ENCODE measurements around the gene CCL17. TPM values are rescaled to one million over a fixed set of nuclear protein-coding genes. Genes with fewer than 3 reads are reported as not detected.
"Not testable (repeated sequence)": the region's sequence is repeated elsewhere in the genome, so short reads cannot be mapped to it uniquely, and the experiment has no call there.

CCL17 gene
- total RNA-seq, 1 experiment from 2014 or later = not detected

DNA sequence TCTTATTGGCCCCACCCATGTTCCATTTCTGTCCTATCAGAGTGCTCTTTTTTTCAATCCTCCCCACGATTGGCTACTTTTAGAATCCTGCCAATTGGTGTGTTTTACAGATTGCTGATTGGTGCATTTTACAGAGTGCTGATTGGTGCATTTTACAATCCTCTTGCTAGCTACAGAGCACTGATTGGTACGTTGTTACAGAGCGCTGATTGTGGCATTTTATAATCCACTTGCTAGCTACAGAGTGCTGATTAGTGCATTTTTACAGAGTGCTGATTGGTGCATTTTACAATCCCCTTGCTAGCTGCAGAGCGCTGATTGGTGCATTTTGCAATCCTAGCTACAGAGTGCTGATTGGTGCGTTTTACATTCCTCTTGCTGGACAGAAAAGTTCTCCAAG is 9.5 kb upstream of the CCL17 start:
- no peak for DNase-seq (ENCODE audit: low read depth)

GRCh38 chr16:57396786-57397185 is 7.8 kb upstream of the CCL17 start:
- no peak for DNase-seq (ENCODE audit: low read depth)

GRCh38 chr16:57397493-57397892 is 7.1 kb upstream of the CCL17 start:
- not testable (repeated sequence) for DNase-seq (ENCODE audit: low read depth)

DNA sequence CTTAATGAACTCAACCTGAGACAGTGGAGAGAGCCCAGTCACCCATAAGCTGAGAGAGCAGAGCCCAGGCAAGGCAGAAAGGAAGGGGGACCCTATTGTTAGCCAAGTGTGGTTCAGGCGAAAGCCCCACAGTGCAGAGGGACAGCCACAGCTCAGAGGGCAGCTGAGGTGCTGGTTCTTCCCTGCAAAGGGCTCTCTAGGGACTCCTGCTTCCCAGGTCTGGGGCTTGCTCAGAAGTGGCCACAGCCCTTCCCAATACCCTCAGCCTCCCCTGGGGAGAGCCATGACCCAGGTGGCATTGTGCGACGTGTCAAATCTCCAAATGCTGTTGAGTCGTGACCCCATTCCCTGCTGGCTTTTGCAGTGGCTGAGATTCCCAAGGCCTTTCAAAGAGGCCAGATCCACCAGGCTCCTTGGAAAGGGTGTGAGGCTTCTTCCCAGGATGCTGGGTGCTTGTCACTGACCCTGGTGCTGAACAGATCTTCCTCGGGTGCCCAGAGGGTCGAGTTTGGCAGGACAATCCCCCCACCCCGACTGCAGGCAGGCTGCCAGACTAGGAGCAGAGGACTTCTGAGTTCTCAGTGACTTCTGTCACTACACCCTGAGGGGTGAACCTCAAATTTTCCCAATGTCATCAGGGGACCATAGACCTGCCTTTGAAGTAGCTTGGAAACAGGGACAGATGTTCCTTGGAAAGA is 2.5 kb upstream of the CCL17 start:
- DNase-seq (ENCODE audit: low read depth) = no peak

DNA sequence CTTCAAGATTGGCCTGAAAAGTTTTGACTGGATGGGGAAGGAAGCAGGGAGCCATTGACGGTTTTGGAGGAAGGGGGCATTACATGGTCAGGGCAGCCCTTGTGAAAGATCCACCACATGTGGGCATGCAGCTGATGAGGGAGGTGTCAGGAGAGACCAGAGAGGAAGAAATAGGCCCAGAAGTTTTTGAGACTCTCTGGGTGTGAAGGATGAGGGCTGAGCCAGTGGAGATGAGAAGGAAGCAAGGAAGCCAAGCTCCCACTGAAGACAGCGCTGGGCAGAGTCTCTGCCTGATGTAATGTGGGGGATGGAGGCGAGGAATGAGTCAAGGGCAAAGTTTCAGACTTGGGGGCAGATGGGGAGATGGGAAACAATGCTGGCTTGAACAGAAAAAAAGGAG is 530 bp downstream of the CCL17 start:
- no peak for DNase-seq (ENCODE audit: low read depth)

GRCh38 chr16:57406881-57407280 is 2.3 kb downstream of the CCL17 start:
- DNase-seq (ENCODE audit: low read depth) = no peak

GRCh38 chr16:57407521-57408353 is 3.2 kb downstream of the CCL17 start:
- no peak for DNase-seq (ENCODE audit: low read depth)

- DNase-seq (ENCODE audit: low read depth) = no peak
Observed at GRCh38 chr16:57409065-57409464, 4.5 kb downstream of the CCL17 start.

- DNase-seq (ENCODE audit: low read depth) = no peak
Observed at GRCh38 chr16:57409870-57410587, 5.5 kb downstream of the CCL17 start.

GRCh38 chr16:57411362-57411976 is 6.9 kb downstream of the CCL17 start:
- no peak for DNase-seq (ENCODE audit: low read depth)

DNA sequence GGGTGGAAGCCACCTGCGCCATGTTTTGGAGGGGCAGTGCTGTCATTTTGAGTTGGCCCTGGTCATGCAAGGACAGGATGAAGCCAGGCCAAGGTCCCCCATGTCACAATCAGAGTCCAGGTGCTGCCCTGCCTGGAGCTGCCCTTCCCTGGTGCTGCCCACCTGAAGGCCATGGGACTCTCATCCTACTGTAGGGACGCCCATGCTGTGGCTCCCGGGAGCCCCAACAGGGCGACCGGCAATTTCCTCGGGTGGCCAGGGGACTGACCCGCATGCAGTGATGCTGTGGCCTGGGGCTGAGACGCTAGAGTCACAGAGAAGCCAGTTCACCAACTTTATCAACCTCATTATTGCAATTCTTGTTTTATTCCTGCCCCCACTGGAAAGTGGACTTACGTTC is 8.0 kb downstream of the CCL17 start:
- no peak for DNase-seq (ENCODE audit: low read depth)

GRCh38 chr16:57413301-57413730 is 8.7 kb downstream of the CCL17 start:
- no peak for DNase-seq (ENCODE audit: low read depth)

DNA sequence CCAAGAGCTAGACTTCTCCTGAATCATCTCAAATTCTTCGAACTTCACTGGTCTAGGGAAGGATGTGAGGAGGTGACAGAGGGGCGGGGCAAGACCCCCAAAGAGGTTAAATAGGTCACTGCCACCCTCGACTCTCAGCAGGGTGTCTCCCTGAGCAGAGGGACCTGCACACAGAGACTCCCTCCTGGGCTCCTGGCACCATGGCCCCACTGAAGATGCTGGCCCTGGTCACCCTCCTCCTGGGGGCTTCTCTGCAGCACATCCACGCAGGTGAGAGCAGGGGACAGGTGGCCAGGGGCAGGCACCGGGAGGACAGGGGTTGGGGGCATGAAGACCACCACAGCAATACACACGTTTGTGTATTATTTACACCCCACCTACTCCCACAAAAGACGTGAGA is 9.2 kb downstream of the CCL17 start:
- no peak for DNase-seq (ENCODE audit: low read depth)

GRCh38 chr16:57416084-57416483 is 11.5 kb downstream of the CCL17 start:
- DNase-seq (ENCODE audit: low read depth) = no peak

- DNase-seq (ENCODE audit: low read depth) = no peak
Observed at GRCh38 chr16:57419506-57419905, 14.9 kb downstream of the CCL17 start.

DNA sequence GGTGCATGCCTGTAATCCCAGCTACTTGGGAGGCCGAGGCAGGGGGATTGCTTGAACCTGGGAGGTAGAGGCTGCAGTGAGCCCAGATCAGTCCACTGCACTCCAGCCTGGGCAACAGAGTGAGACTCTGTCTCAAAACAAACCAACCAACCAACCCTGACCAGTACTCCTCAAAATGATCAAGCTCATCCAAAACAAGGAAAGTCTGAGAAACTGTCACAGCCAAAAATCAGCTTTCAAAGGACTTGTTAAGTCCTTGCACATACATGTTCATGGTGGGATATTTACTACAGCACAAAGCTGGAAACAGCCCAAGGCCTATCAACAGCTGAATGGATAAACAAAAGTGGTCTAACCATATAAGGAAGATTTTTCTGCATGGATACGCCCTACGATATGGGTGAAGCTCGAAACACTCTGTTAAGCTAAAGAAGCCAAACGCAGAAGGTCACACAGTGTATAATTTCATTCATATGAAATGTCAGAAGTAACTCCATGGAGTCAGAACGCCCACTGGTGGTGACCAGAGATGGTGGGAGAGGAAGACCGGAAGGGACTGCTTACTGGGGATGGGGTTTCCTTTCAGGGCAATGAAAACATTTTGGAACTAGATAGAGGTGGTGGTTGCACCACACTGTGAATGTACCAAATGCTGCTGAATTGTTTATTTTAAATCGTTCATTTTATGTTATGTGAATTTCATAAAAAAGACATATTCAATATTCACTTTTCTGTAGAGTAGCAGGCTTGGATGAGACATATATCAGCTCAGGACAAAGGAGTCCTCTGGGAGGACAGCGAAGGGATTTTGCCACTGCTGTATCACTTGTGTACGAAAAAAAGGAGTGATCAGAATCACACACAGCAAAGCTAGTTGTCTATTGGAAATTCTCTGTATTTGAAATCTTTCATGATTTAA is 17.7 kb downstream of the CCL17 start:
- peak; percentile 59 for DNase-seq (ENCODE audit: low read depth)

DNA sequence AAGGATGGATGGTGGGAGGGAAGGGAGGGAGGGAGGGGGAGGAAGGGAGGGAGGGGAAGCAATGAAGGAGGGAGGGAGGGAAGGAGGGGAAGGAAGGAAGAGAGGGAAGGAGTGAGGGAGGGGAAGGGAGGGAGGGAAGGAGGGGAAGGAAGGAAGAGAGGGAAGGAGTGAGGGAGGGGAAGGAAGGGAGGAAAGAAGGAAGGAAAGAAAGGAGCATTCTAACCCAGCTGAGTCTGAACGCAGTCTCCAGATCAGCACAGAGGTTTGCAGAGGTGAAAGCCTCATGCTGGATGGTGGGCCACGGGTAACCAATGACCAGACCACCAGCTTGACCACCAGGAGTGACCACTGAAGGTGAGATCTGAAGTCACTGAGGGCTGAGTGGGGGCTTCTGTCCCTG is 18.6 kb downstream of the CCL17 start:
- no peak for DNase-seq (ENCODE audit: low read depth)

DNA sequence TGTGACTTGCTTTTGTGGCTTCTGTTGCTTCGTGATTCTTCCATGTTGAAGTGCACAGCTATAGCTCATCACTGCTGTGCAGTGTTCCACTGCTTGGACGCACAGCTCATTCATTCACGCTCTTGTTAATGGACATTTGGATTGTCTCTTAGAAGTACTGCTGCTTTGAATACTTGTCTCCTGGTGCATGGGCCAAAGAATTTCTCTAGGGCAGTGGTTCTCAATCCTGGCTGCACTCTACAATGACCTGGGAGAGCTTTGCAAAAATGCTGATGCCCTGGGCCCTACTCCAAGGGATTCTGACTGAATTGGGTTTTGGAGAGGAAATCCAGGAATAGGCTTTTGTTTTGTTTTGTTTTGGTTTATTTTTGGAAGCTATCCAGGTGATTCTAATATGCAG is 20.0 kb downstream of the CCL17 start:
- DNase-seq (ENCODE audit: low read depth) = no peak

GRCh38 chr16:57426356-57426755 is 21.8 kb downstream of the CCL17 start:
- DNase-seq (ENCODE audit: low read depth) = no peak

DNA sequence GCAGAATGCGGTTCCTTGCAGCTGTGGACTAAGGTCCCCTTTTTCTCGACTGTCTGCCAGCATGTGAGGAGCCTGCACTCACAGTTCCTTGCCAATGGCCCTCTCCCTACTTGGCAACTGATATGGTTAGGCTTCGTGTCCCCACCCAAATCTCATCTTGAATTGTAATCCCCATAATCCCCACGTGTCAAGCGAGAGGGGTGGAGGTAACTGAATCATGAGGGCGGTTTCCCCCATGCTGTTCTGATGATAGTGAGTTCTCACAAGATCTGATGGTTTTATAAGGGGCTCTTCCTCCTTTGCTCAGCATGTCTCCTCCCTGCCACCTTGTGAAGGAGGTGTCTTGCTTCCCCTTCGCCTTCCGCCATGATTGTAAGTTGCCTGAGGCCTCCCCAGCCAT is 22.7 kb downstream of the CCL17 start:
- no peak for DNase-seq (ENCODE audit: low read depth)

GRCh38 chr16:57427824-57428223 is 23.3 kb downstream of the CCL17 start:
- DNase-seq (ENCODE audit: low read depth) = no peak

All from HT1080 (cell line).